ENCODE measurements around the gene CEND1.
A peak's percentile ranks its signal among the peaks of the same experiment; 100 is the strongest.

CEND1 gene

GRCh38 chr11:747158-748006 is 42.5 kb downstream of the CEND1 start, which contains the start of gene TALDO1:
TSS of gene TALDO1 (plus strand) at chr11:747464. CDS start at chr11:747482, 18 bp downstream.
- Histone ChIP-seq H3K23ac (ENCODE audit: low read length) (peak within 1 kb of the TSS; percentile 94), H3K4ac (ENCODE audit: low read depth, low read length) (peak within 1 kb of the TSS; percentile 10), H3K18ac (ENCODE audit: low read length) (peak within 1 kb of the TSS; percentile 77), H4K8ac (ENCODE audit: low read depth, low read length) (no peak within 1 kb of the TSS), H2BK120ac (ENCODE audit: low read depth, low read length) (peak within 1 kb of the TSS; percentile 6), H3K56ac (ENCODE audit: low read length) (peak within 1 kb of the TSS; percentile 95), H2BK15ac (replicated peaks; ENCODE audit: low read depth) (no peak within 1 kb of the TSS), H3K4me1 (ENCODE audit: control insufficient read depth, low read depth, low read length) (peaks cover 3% of the 10 kb centered on the region), H3K36me3 (ENCODE audit: control insufficient read depth, insufficient read depth, low read length) (no peaks in the 10 kb centered on the region), H3K9ac (ENCODE audit: low read length) (peak within 1 kb of the TSS; percentile 92), H3K79me1 (ENCODE audit: low read length) (peaks cover 9% of the 10 kb centered on the region), H2BK5ac (ENCODE audit: low read length) (no peak within 1 kb of the TSS), H3K27ac (ENCODE audit: low read depth, low read length) (peak within 1 kb of the TSS; percentile 85), H3K27me3 (ENCODE audit: insufficient read depth, low read length, poor library complexity) (no peaks in the 10 kb centered on the region), H3K4me3 (ENCODE audit: low read length) (peak within 1 kb of the TSS; percentile 94), H3K4me2 (ENCODE audit: low read length) (peak within 1 kb of the TSS; percentile 98), H4K5ac (ENCODE audit: low read length) (no peak within 1 kb of the TSS), H3K79me2 (ENCODE audit: control insufficient read depth, insufficient read depth, low read length) (peaks cover 27% of the 10 kb centered on the region), H2AK5ac (ENCODE audit: low read length) (no peak within 1 kb of the TSS)
- peak; percentile 94 for DNase-seq
- WGBS (ENCODE audit: extremely low coverage, insufficient coverage, low lambda C conversion rate) = no CpG with 5 or more reads among the region's 112 CpGs

DNA sequence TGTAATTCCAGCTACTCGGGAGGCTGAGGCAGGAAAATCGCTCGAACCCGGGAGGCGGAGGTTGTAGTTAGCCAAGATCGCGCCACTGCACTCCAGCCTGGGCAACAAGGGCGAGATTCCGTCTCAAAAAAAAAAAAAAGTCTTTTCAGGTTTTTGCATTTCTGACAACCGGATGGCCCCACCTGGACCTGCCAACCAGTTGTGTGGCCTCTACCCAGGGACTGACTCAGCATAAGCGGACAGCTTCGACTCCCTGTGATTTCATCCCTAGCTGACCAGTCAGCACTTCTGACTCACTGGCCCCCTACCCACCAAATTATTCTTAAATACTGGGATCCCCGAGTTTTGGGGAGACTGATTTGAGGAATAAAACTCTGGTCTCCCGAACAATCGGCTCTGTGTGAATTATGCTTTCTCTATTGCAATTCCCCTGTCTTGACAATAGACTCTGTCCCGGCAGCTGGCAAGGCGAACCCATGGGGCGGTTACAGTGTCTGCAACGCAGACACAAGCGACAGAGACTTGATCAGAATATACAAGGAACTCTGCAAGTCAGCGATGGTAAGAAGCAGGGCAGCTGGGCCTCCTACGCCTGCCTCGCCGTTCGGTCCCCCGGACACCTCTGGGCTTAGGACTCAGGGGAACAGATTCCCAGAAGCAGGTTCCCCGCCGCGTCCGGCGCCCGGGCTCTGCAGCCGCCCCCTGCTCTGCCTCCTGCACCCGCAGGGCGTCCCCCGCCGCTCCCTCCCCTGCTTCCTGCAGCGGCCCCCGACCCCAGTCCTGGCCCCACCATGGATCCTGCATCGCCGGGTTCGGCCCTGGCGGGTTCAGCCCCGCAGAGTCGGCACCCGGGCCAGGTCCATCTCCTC is 43.4 kb downstream of the CEND1 start:
- no CpG with 5 or more reads among the region's 46 CpGs for WGBS (ENCODE audit: extremely low coverage, insufficient coverage, low lambda C conversion rate)
- Histone ChIP-seq H2AK5ac (ENCODE audit: low read length) (no peak overlapping the region), H3K79me1 (ENCODE audit: low read length) (peaks cover 9% of the 10 kb centered on the region), H3K23ac (ENCODE audit: low read length) (no peak overlapping the region), H3K36me3 (ENCODE audit: control insufficient read depth, insufficient read depth, low read length) (no peaks in the 10 kb centered on the region), H3K4ac (ENCODE audit: low read depth, low read length) (peak overlapping the region; percentile 10), H3K18ac (ENCODE audit: low read length) (peak overlapping the region; percentile 77), H2BK120ac (ENCODE audit: low read depth, low read length) (no peak overlapping the region), H3K4me2 (ENCODE audit: low read length) (peak overlapping the region; percentile 87), H4K8ac (ENCODE audit: low read depth, low read length) (no peak overlapping the region), H3K56ac (ENCODE audit: low read length) (peak overlapping the region; percentile 95), H2BK5ac (ENCODE audit: low read length) (no peak overlapping the region), H3K79me2 (ENCODE audit: control insufficient read depth, insufficient read depth, low read length) (peaks cover 25% of the 10 kb centered on the region), H4K5ac (ENCODE audit: low read length) (no peak overlapping the region), H3K27ac (ENCODE audit: low read depth, low read length) (peak overlapping the region; percentile 85), H3K27me3 (ENCODE audit: insufficient read depth, low read length, poor library complexity) (no peaks in the 10 kb centered on the region), H3K4me3 (ENCODE audit: low read length) (peak overlapping the region; percentile 73), H3K4me1 (ENCODE audit: control insufficient read depth, low read depth, low read length) (peaks cover 3% of the 10 kb centered on the region), H3K9ac (ENCODE audit: low read length) (peak overlapping the region; percentile 89), H2BK15ac (replicated peaks; ENCODE audit: low read depth) (no peak overlapping the region)
- DNase-seq = peak; percentile 65

- Histone ChIP-seq H2BK15ac (replicated peaks; ENCODE audit: low read depth) (no peak overlapping the region), H3K27me3 (ENCODE audit: insufficient read depth, low read length, poor library complexity) (no peaks in the 10 kb centered on the region), H3K4me1 (ENCODE audit: control insufficient read depth, low read depth, low read length) (peaks cover 3% of the 10 kb centered on the region), H4K5ac (ENCODE audit: low read length) (no peak overlapping the region), H2BK5ac (ENCODE audit: low read length) (no peak overlapping the region), H3K18ac (ENCODE audit: low read length) (no peak overlapping the region), H3K4me2 (ENCODE audit: low read length) (no peak overlapping the region), H2AK5ac (ENCODE audit: low read length) (no peak overlapping the region), H3K9ac (ENCODE audit: low read length) (no peak overlapping the region), H4K8ac (ENCODE audit: low read depth, low read length) (no peak overlapping the region), H3K23ac (ENCODE audit: low read length) (no peak overlapping the region), H3K36me3 (ENCODE audit: control insufficient read depth, insufficient read depth, low read length) (no peaks in the 10 kb centered on the region), H3K4me3 (ENCODE audit: low read length) (no peak overlapping the region), H3K79me1 (ENCODE audit: low read length) (peaks cover 9% of the 10 kb centered on the region), H3K56ac (ENCODE audit: low read length) (no peak overlapping the region), H3K79me2 (ENCODE audit: control insufficient read depth, insufficient read depth, low read length) (peaks cover 25% of the 10 kb centered on the region), H3K4ac (ENCODE audit: low read depth, low read length) (no peak overlapping the region), H3K27ac (ENCODE audit: low read depth, low read length) (no peak overlapping the region), H2BK120ac (ENCODE audit: low read depth, low read length) (no peak overlapping the region)
- DNase-seq = no peak
- WGBS (ENCODE audit: extremely low coverage, insufficient coverage, low lambda C conversion rate) = no CpG with 5 or more reads among the region's 1 CpG
These were observed 44.5 kb downstream of the CEND1 start for GRCh38 chr11:745428-745827.

GRCh38 chr11:742571-743201 is 47.2 kb downstream of the CEND1 start:
- no peak overlapping the region for H3K9ac ChIP-seq (ENCODE audit: low read length)
- H3K18ac ChIP-seq (ENCODE audit: low read length) = no peak overlapping the region
- no peak overlapping the region for H4K5ac ChIP-seq (ENCODE audit: low read length)
- H3K23ac ChIP-seq (ENCODE audit: low read length) = no peak overlapping the region
- no peak overlapping the region for H2BK5ac ChIP-seq (ENCODE audit: low read length)
- no peak overlapping the region for H2BK120ac ChIP-seq (ENCODE audit: low read depth, low read length)
- no peak overlapping the region for H2BK15ac ChIP-seq (replicated peaks; ENCODE audit: low read depth)
- H3K56ac ChIP-seq (ENCODE audit: low read length) = no peak overlapping the region
- no peaks in the 10 kb centered on the region for H3K79me1 ChIP-seq (ENCODE audit: low read length)
- no peak overlapping the region for H3K4me2 ChIP-seq (ENCODE audit: low read length)
- H3K4me1 ChIP-seq (ENCODE audit: control insufficient read depth, low read depth, low read length) = no peaks in the 10 kb centered on the region
- no peak for DNase-seq
- no peak overlapping the region for H3K4ac ChIP-seq (ENCODE audit: low read depth, low read length)
- no peak overlapping the region for H3K4me3 ChIP-seq (ENCODE audit: low read length)
- no peaks in the 10 kb centered on the region for H3K36me3 ChIP-seq (ENCODE audit: control insufficient read depth, insufficient read depth, low read length)
- no CpG with 5 or more reads among the region's 4 CpGs for WGBS (ENCODE audit: extremely low coverage, insufficient coverage, low lambda C conversion rate)
- H4K8ac ChIP-seq (ENCODE audit: low read depth, low read length) = no peak overlapping the region
- no peak overlapping the region for H2AK5ac ChIP-seq (ENCODE audit: low read length)
- peaks cover 2% of the 10 kb centered on the region for H3K79me2 ChIP-seq (ENCODE audit: control insufficient read depth, insufficient read depth, low read length)
- H3K27me3 ChIP-seq (ENCODE audit: insufficient read depth, low read length, poor library complexity) = no peaks in the 10 kb centered on the region
- no peak overlapping the region for H3K27ac ChIP-seq (ENCODE audit: low read depth, low read length)

DNA sequence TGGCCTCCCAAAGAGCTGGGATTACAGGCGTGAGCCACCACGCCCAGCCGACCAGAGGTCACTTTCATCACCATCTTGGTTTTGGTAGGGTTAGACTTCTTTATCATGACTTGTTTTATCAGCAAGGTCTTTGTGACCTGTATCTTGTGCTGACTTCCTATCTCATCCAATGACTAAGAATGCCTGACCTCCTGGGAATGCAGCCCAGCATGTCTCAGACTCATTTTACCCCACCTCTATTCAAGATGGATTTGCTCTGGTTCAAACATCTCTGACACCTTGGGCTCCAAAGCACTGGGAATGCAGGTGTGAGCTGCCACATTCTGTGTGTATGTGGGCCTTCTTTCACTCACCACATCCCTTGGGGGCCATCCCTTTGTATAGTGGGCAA is 47.7 kb downstream of the CEND1 start:
- no peak overlapping the region for H3K4me3 ChIP-seq (ENCODE audit: low read length)
- H3K4me1 ChIP-seq (ENCODE audit: control insufficient read depth, low read depth, low read length) = no peaks in the 10 kb centered on the region
- no peaks in the 10 kb centered on the region for H3K79me1 ChIP-seq (ENCODE audit: low read length)
- H3K23ac ChIP-seq (ENCODE audit: low read length) = no peak overlapping the region
- no peak overlapping the region for H2BK120ac ChIP-seq (ENCODE audit: low read depth, low read length)
- peak; percentile 58 for DNase-seq
- H4K8ac ChIP-seq (ENCODE audit: low read depth, low read length) = no peak overlapping the region
- no peak overlapping the region for H3K56ac ChIP-seq (ENCODE audit: low read length)
- no peak overlapping the region for H3K4ac ChIP-seq (ENCODE audit: low read depth, low read length)
- no peaks in the 10 kb centered on the region for H3K27me3 ChIP-seq (ENCODE audit: insufficient read depth, low read length, poor library complexity)
- no peaks in the 10 kb centered on the region for H3K79me2 ChIP-seq (ENCODE audit: control insufficient read depth, insufficient read depth, low read length)
- H2BK15ac ChIP-seq (replicated peaks; ENCODE audit: low read depth) = no peak overlapping the region
- H3K9ac ChIP-seq (ENCODE audit: low read length) = no peak overlapping the region
- no CpG with 5 or more reads among the region's 3 CpGs for WGBS (ENCODE audit: extremely low coverage, insufficient coverage, low lambda C conversion rate)
- no peaks in the 10 kb centered on the region for H3K36me3 ChIP-seq (ENCODE audit: control insufficient read depth, insufficient read depth, low read length)
- H3K18ac ChIP-seq (ENCODE audit: low read length) = no peak overlapping the region
- no peak overlapping the region for H2BK5ac ChIP-seq (ENCODE audit: low read length)
- H2AK5ac ChIP-seq (ENCODE audit: low read length) = no peak overlapping the region
- H3K27ac ChIP-seq (ENCODE audit: low read depth, low read length) = no peak overlapping the region
- H3K4me2 ChIP-seq (ENCODE audit: low read length) = no peak overlapping the region
- H4K5ac ChIP-seq (ENCODE audit: low read length) = no peak overlapping the region
